ENCODE measurements around the gene HMHB1. TPM values are rescaled to one million over a fixed set of nuclear protein-coding genes. Genes with fewer than 3 reads are reported as not detected.

HMHB1 gene
- total RNA-seq, 1 donor from 2014 or later = not detected

DNA sequence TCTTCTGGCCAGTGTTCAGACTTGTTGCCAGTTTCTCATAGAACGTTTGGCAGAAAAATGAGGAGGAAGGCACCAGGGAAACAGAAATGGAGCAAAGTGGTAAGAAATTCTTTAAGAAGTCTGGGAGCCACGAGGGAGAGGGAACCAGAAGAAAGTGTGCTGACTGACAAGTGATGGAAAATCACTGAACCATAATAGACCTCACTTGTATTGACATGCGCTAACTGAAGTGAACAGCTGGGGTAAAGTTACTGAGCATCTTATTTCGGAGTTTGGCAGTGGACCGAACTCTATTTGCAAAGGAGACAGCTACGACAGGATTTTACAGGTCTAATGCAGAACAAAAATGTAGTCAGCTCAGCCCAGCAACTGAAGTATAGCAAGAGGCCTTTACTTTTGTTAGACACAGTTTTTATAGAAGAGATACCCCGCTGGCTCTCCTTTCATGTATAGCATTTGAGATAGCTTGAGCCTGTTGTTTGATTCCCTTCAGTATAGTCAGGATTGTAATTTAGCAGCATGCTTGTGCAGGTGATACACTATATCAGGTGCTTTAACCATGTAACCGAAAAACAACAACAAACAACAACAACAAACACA, 53.6 kb downstream of the HMHB1 start:
- DNase-seq (ENCODE audit: low spot score) = no peak

Data from mesenteric fat pad (tissue), 1 donor.